Nephron (organoid): ENCODE results near the gene FKBP15.
A peak's percentile ranks its signal among the peaks of the same experiment; 100 is the strongest.
"Not testable (repeated sequence)": the region's sequence is repeated elsewhere in the genome, so short reads cannot be mapped to it uniquely, and the experiment has no call there.

ENCODE experiments used
- H3K27ac Mint-ChIP-seq, 3 experiments: 2 replicates each; pipeline ENCODE4 v1.8.0; 2020; ENCODE audit warnings: mixed read lengths in 3 of 3, mild to moderate bottlenecking in 2 of 3, moderate library complexity in 1 of 3
- H3K27me3 Mint-ChIP-seq: 2 replicates; pipeline ENCODE4 v1.8.0; 2021; ENCODE audit warnings: low read depth, mild to moderate bottlenecking, moderate library complexity, mixed read lengths
- H3K36me3 Mint-ChIP-seq: 2 replicates; pipeline ENCODE4 v1.8.0; 2020; ENCODE audit warnings: low read depth, mixed read lengths
- H3K4me1 Mint-ChIP-seq: 2 replicates; pipeline ENCODE4 v1.8.0; 2020; ENCODE audit warnings: mixed read lengths
- H3K4me3 Mint-ChIP-seq, 3 experiments: 2 replicates each; pipeline ENCODE4 v1.8.0; 2020; ENCODE audit warnings: mild to moderate bottlenecking in 3 of 3, mixed read lengths in 3 of 3, moderate library complexity in 2 of 3
- H3K9me3 Mint-ChIP-seq: 2 replicates; pipeline ENCODE4 v1.8.0; 2020; ENCODE audit warnings: mixed read lengths
- TF ChIP-seq, protein P1 (sequence below), 3 experiments: fragments of 200-600 bp; sonication (generic); IDR thresholded peaks; one replicate each; pipeline ENCODE4 v1.5.0; 2021; ENCODE audit warnings: antibody characterized with exemption in 3 of 3; ENCODE audit not compliant: unreplicated experiment in 3 of 3

Gene FKBP15

DNA sequence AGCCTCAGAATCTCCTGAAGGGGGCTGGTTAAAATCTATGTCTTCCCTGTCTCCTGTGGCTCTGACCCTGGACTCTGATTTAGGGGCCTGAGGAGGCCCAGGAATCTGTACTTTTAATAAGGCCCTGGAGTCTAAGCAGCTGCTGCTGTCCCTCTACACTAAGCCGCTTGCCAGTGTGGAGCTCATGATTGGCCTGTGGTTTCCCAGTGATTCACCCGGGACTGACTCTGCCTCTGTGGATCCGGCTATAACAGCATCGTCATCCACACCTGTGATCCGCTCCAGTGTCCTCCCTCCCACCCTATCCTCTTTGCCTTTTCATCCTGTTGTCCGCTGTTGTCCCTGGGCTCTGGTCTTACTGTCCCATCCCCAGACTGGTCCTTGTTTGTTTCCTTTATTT is 66.6 kb downstream of the FKBP15 start:
- peaks cover 8% of the 10 kb centered on the region for H3K36me3 Mint-ChIP-seq
- peaks cover 6% of the 10 kb centered on the region for H3K4me1 Mint-ChIP-seq
- TF ChIP-seq, protein P1, sequence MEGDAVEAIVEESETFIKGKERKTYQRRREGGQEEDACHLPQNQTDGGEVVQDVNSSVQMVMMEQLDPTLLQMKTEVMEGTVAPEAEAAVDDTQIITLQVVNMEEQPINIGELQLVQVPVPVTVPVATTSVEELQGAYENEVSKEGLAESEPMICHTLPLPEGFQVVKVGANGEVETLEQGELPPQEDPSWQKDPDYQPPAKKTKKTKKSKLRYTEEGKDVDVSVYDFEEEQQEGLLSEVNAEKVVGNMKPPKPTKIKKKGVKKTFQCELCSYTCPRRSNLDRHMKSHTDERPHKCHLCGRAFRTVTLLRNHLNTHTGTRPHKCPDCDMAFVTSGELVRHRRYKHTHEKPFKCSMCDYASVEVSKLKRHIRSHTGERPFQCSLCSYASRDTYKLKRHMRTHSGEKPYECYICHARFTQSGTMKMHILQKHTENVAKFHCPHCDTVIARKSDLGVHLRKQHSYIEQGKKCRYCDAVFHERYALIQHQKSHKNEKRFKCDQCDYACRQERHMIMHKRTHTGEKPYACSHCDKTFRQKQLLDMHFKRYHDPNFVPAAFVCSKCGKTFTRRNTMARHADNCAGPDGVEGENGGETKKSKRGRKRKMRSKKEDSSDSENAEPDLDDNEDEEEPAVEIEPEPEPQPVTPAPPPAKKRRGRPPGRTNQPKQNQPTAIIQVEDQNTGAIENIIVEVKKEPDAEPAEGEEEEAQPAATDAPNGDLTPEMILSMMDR (IDR thresholded peaks at IDR 0.05; ENCODE audit: unreplicated experiment in 3 of 3): no peak
- peaks cover 15% of the 10 kb centered on the region for H3K27me3 Mint-ChIP-seq
- H3K9me3 Mint-ChIP-seq: no peaks in the 10 kb centered on the region
- peak overlapping the region; percentile 13 to 56 (median 53) for H3K4me3 Mint-ChIP-seq
- peak overlapping the region in 2 of 3 experiments; percentile 45 to 61 for H3K27ac Mint-ChIP-seq

GRCh38 chr9:113153599-113153998 is 67.5 kb downstream of the FKBP15 start:
- H3K4me1 Mint-ChIP-seq: peaks cover 6% of the 10 kb centered on the region
- H3K4me3 Mint-ChIP-seq: no peak overlapping the region
- H3K9me3 Mint-ChIP-seq: no peaks in the 10 kb centered on the region
- peaks cover 20% of the 10 kb centered on the region for H3K27me3 Mint-ChIP-seq
- TF ChIP-seq, protein P1 (IDR thresholded peaks at IDR 0.05; ENCODE audit: unreplicated experiment in 3 of 3): no peak
- H3K27ac Mint-ChIP-seq: no peak overlapping the region
- H3K36me3 Mint-ChIP-seq: peaks cover 3% of the 10 kb centered on the region

DNA sequence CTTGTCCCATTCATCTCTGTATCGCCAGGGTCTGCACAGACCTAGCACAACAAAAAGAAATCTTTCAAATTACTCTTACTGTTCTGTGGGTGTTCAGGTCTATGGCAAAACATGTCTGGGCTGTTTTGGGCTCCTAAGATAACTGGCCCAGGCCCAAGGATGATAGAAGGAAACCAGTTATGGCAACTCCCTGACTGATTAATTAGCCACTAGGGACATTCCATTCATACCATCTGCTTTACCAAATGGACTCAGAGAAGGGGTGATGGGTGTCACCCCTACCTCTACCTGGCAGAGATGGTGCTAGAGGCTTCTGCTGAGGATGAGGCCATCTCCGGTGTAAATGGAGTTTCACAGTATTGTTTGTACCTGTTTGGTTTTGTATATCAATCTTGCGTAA is 68.4 kb downstream of the FKBP15 start:
- Mint-ChIP-seq H3K36me3 (no peaks in the 10 kb centered on the region), H3K4me1 (peaks cover 6% of the 10 kb centered on the region), H3K4me3 (peak overlapping the region; percentile 76 to 80 (median 80)), H3K27me3 (peaks cover 24% of the 10 kb centered on the region), H3K27ac (no peak overlapping the region), H3K9me3 (no peaks in the 10 kb centered on the region)
- TF ChIP-seq, protein P1 (IDR thresholded peaks at IDR 0.05; ENCODE audit: unreplicated experiment in 3 of 3): no peak

DNA sequence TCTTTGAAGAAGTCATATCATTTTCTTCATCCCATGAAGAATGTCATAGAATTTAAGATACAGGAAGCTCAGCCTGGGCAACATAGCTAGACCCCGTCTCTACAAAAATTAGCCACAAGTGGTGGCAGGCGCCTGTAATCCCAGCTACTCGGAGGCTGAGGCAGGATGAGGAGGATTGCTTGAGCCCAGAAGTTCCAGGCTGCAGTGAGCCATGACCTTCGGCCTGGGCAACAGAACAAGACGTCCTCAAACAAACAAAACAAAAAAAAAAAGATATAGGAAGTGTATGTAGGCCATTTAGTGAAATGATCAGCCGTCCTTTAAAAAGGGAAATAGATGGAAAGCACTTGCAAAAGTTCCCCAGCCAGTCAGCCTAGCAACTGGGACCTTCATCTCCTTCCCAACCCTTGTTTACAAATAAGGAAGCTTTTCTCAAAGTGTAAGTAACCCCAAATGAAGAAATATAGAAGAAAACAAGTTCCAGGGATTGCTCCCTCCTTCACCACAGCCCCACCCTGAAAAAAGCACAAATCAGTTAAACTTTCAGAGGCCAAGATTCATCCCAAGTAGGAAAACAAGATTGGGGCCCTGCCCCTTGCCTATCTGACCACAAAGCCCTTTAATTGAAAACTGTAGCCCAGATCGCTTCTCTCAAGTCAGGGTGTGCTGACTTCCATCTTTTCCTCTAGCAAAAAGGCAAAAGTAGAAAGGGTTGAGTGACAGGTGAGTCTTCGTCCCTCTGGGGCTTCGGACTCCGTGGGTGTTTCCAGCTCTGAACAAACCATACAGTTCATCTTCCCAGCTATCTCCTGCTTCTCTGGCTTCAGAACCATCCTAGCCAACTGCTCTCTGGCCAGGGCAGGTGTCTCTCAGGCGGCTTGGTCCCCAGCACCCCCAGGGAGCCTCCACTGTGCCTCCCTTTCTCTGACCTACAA is 69.1 kb downstream of the FKBP15 start:
- Mint-ChIP-seq H3K4me3 (peak overlapping the region; percentile 76 to 80 (median 80)), H3K27me3 (peaks cover 24% of the 10 kb centered on the region), H3K4me1 (peaks cover 6% of the 10 kb centered on the region), H3K36me3 (no peaks in the 10 kb centered on the region), H3K9me3 (no peaks in the 10 kb centered on the region), H3K27ac (no peak overlapping the region)
- TF ChIP-seq, protein P1 (IDR thresholded peaks at IDR 0.05; ENCODE audit: unreplicated experiment in 3 of 3): no peak

DNA sequence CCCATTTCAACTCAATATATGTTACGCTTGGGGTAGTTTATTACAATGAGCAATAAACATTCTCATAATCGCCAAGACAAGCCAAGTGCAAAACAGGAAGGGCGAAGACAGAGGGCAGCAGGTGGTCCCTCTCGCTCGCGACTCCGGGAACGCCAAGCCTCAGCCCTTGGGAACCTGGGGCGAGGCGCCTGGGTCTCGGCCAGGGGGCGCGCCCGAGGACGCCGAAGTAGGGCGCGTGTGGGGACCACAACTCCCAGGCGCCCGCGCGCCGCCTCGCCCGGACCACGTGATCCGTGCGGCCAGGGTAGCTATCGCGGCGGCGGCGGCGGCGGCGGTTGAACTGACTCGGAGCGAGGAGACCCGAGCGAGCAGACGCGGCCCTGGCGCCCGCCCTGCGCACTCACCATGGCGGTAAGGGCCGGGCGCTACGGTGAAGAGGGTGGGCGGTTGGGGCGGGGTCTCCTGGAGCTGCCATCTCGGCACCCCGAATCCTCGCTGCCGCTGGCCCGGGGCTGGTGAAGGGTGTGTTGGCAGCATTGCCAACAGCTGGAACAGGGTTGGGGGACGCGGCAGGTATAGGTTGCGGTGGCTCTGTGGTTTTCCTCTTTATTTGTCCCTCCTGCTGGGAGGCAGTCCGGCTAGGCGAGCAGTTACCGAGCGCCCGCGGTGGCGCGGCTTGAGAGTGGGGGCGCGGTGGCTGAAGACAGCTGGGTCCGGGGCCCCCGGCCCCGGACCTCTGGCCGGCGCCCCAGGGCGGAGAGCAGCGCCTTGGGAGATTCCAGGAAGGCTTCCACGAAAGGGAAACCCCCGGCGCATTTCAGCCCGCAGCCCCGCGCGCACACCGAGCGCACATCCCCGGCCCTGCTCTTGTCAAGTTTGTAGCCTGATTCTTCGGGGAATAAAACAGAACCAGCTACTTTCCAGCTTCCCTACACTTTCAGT is 70.1 kb downstream of the FKBP15 start, which contains the start of gene SLC31A2:
TSS of gene SLC31A2 (plus strand) at position 338 of the 942 bp plus-strand sequence. CDS start at position 406, 68 bp downstream.
- Mint-ChIP-seq H3K27me3 (peaks cover 26% of the 10 kb centered on the region), H3K9me3 (no peaks in the 10 kb centered on the region), H3K4me1 (peaks cover 6% of the 10 kb centered on the region), H3K27ac (no peak within 1 kb of the TSS), H3K36me3 (no peaks in the 10 kb centered on the region), H3K4me3 (peak within 1 kb of the TSS; percentile 76 to 80 (median 80))
- TF ChIP-seq, protein P1 (IDR thresholded peaks at IDR 0.05; ENCODE audit: unreplicated experiment in 3 of 3): peak in 2 of 3 experiments; percentile 17 to 46

- not testable (repeated sequence) for H3K4me1 Mint-ChIP-seq, H3K9me3 Mint-ChIP-seq, H3K36me3 Mint-ChIP-seq, H3K27ac Mint-ChIP-seq
- Mint-ChIP-seq H3K4me3 (peak overlapping the region; percentile 25 to 47 (median 37)), H3K27me3 (peaks cover 31% of the 10 kb centered on the region)
These were observed 71.5 kb downstream of the FKBP15 start for GRCh38 chr9:113149561-113149960.
